OCI-M2 (cell line): ENCODE results near the gene EEF1B2.
"Not testable (repeated sequence)": the region's sequence is repeated elsewhere in the genome, so short reads cannot be mapped to it uniquely, and the experiment has no call there.

Experiments used
- DNase-seq: peaks from one replicate; lab custom pipeline; 2025; ENCODE audit not compliant: unreplicated experiment; lab: John Stamatoyannopoulos, UW

EEF1B2 gene

DNA sequence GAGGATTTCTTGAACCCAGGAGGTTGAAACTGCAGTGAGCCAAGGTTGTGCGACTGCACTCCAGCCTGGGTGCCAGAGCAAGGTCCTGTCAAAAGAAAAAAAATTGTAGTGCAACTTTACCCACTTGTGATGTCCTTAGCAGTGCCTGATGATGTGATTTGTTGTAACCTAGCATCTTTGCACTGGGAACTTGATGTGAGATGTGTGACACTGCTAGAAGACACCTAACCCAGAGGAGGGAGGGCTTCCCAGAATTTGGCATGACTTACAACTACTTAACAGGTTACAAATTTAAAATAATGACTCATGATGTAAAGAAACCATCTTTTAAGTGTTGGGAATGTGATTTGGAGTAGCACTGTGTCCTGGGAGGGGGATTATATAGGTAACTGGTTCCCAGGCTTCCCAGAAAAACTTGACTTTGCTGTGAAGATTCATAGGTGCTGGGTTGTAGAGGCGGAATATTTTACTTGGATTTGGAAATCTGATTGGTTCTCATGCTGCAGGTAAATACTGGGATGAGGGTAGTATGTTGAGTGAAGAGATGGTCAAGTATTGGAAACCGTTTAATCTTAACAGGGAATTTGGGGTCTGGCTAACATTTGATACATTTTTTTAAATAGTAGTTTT lies 3.7 kb downstream of the EEF1B2 start:
- DNase-seq = no peak

DNA sequence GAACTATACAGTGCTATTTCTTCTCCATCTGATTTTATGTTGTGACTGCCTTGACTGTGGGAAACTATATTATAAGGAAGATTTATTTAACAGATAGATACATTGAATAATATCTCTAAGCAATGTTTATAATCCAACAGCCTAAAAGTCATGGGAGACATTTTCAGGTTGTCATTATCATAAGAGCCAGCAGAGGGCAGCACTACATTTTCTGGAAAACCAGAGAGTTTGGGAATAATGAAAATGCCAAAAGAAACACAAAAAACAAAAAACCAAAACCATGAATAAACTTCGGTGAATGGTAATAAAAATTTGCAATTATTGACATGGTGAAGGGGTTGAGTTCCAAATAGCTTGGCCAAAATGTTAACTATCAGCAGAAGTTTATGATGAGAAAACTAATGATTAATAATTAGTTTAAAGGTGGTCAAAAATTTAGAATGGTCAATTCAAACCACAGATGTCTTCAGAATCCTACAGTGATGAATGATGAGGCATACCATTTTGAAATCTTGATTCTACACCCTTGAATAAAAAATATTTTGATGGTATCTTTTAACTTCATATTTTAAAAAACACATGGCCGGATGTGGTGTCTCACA lies 4.7 kb downstream of the EEF1B2 start:
- DNase-seq = no peak

DNA sequence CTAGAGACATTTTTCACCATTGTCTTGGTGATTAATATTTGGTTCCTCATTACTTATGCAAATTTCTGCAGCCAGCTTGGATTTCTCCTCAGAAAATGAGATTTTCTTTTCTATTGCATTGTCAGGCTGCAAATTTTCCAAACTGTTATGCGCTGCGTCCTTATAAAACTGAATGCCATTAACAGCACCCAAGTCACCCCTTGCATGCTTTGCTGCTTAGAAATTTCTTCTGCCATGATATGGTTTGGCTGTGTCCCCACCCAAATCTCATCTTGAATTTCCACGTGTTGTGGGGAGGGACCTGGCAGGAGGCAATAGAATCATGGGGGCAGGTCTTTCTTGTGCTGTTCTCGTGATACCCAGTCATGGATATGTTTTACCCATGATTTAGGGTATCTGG lies 8.5 kb downstream of the EEF1B2 start:
- DNase-seq = not testable (repeated sequence)

DNA sequence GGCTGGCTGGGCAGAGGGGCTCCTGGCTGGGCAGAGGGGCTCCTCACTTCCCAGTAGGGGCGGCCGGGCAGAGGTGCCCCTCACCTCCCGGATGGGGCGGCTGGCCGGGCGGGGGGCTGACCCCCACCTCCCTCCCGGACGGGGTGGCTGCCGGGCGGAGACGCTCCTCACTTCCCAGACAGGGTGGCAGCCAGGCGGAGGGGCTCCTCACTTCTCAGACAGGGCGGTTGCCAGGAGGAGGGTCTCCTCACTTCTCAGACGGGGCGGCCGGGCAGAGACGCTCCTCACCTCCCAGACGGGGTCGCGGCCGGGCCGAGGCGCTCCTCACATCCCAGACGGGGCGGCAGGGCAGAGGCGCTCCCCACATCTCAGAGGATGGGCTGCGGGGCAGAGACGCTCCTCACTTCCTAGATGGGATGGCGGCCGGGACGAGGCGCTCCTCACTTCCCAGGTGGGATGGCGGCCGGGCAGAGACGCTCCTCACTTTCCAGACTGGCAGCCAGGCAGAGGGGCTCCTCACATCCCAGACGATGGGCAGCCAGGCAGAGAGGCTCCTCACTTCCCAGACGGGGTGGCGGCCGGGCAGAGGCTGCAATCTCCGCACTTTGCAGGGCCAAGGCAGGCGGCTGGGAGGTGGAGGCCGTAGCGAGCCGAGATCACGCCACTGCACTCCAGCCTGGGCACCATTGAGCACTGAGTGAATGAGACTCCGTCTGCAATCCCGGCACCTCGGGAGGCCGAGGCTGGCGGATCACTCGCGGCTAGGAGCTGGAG lies 12.1 kb downstream of the EEF1B2 start:
- not testable (repeated sequence) for DNase-seq

DNA sequence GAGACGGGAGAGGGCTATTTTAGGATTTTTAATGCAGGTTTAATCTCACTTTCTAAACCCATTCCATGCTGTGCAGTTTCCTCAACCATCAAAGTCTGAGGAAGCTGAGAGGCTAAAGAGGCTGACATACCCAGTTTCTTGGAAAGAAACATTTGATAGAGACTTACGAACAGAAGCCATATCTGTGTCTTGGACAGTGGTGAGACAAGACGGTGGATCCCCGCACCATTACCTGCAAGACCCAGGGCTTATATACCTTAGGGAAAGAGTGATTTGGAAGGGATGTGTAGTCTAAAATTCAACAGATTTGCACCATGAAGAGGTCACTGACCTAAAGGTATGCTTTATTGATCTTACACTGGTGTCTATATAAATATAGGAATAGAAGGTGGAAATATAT lies 13.5 kb downstream of the EEF1B2 start:
- DNase-seq = no peak

DNA sequence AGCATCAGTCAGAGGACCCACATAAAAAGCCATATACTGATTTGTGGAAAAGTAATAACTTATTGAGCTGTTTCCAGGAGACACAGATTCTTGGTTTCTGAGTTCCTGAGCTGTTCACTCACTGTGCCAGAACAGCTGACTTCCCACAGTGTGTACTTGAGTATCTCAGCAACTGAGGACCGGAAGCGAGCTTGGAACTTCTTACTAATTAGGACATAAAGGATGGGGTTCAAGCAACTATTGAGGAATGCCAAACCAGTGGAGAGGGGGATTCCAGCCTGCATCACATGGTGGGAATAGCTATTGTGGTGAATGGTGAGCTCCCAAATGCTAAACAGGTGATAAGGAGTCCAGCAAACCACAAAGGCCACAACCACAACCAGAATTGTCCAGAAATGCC lies 16.4 kb downstream of the EEF1B2 start:
- DNase-seq = no peak

DNA sequence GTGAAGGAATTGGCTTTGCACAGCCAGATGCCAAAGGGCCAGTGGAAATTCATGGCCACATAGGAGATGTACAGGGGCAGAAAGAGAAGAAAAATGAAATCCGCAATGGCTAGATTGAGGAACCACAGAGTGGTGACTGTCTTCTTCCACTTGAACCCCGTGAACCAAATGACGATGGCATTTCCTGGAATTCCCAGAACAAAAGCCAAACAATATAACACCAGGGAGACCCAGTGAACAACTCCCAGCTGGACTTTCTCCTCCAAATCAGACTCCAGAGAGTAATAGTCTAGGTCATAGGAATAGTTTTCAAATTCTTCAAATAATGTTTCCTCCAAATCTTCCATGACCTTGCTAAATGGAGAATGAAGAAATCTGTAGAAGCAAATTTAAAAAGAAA lies 17.2 kb downstream of the EEF1B2 start:
- no peak for DNase-seq

DNA sequence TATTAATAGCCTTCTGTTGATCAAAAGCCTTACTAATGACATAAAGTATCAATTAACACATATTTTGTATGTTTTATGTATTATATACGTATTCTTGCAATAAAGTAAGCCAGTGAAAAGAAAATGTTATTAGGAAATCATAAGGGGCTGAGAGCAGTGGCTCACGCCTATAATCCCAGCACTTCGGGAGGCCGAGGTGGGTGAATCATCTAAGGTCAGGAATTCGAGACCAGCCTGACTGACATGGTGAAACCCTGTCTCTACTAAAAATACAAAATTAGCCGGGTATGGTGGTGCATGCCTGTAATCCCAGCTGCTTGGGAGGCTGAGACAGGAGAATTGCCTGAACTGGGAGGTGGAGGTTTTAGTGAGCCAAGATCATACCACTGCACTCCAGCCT lies 21.8 kb downstream of the EEF1B2 start:
- DNase-seq = not testable (repeated sequence)

DNA sequence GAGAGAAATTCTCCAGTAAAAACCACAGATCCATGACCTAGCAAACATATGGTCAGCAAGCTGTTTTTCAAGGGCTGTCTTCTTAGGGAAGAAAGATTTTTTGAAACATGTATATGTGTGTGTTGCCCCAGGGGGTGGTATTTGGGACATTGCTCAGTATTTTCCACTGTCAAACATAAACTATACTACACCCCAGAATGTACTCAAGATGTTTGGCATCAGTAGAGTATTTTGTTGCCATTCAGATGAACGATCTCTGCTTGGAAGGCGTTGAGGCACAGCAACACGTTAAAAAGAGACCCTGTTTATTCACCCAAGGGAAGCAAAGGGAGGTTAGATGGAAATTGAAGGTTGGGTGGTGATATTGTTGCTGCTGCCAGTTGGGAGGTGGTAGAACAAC lies 30.0 kb downstream of the EEF1B2 start:
- DNase-seq = no peak

DNA sequence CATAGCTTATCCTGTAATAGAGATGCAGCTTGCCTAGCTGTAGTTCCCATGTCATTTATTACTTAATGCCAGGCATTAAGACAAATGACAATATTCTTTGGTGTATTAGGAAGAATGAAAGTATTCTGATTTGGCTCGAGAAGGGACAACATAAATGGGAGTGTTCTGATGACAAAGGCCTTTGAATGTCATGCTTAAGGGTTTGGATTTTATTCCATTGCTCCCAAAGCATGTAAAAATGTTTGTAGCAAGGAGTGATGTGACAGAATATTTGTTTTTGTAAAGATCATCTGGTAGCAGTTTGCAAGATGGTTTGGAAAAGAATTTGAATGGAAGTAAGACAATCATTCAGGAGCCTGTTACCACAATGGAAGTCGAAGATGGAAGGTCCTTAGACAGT lies 30.4 kb downstream of the EEF1B2 start:
- DNase-seq = no peak

DNA sequence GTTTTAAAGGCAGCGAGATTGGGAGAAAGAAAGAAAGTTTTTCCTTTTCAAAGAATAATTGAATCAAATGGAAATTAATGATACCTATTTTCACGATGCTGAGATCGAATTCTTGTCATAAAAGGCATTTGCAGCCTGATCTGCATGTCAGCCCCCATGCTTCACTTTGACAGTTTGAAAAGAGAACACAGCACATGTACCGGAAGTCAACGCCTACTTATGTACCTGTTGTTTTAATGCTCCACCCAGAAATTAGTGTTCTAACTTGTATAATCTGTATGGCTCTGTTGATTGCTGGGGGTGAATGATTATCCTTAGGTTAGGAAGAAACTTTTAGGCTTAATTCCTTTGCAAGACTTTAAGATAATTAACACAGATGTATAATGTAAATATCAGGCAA lies 31.0 kb downstream of the EEF1B2 start:
- no peak for DNase-seq

DNA sequence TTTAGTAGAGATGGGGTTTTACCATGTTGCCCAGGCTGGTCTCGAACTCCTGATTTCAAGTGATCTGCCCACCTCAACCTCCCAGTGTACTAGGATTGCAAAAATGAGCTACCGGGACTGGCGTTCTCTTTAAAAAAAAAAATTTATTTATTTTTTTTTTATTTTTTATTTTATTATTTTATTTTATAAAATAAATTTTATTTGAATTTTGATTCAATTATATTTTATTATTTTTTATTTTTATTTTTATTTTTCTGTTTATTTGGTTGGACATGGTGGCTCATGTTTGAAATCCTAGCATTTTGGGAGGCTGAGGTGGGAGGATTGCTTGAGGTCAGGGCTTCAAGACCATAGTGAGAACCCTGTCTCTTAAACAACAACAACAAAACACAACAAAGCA lies 32.5 kb downstream of the EEF1B2 start:
- DNase-seq = no peak

DNA sequence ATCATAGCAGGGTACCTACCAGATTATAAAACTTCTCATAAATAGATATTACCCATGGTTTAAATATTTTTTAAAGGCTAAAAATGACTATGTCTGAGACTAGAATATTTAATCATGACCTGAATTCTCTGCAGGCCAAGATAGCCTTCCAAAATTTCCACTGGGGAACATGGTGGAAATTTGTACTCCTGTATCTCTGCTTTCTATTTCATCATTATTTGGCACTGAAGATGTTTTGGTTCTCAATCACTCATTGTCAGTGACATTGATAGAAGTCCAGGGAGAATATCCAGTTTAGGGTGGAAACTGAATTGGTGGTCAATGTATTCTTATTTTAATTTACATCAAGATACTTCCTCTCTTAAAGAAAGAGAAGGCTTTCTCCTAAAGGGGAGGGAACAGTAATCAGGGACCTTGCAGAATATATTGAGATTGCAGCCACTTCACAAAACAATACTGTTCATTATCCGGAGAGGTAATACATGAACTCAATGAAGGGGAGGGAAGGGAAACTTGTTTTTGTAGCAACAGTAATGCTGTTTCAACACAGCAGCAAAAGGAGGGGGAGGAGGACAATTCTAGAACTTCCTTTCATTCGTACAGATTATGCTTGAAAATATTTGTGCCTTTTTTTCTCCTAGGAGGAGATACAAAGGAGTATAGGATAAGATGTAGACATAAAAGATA lies 34.1 kb downstream of the EEF1B2 start:
- no peak for DNase-seq

DNA sequence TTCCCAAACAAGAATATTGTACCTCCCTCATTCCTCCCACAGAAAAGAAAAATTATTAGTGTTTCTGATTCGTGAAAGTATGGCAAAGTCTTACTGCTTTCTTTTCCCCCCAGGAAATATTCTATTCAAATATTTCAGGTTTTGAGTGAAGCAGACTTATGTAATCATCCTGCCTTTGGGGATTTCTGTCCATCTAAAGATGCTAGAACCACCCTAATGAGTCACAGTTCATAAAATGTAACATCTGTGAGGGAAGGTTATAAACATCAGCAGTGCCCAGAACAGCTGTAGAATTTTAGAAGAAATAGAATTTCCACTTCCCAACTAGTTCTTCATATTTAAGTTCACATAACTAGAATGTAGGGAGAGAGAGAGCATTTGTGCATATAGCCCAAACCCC lies 39.0 kb downstream of the EEF1B2 start:
- no peak for DNase-seq

DNA sequence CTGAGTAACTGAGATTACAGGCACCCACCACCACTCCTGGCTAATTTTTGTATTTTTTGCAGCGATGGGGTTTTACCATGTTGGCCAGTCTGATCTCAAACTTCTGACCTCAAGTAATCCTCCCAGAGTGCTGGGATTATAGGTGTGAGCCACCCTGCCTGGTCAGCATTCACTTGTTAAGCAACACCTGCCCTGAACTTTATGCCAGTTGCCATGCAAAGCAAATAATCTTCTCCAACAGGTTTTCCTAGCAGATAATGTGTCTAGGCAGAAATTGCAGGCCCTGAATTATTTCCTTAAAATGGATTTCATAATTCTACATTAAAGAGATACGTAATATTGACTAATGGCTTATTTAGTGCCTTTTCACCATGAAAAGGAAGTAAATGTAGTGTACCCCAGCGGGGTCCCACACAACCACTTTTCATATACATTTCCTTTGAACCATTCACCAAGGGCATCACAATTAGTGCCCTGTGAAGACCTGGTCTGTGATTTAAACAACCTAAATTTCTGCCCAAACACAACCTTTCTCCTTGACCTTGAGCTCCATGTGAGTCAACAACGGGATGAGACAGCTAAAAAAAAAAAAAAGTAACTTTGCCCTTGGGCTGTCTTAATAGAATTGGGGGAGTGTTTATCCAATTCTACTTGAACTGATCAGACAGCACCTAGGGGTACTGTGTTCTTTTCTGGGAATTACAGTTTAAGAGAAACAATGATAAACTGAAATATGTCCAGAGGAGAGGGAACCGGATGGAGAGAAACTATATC lies 41.6 kb downstream of the EEF1B2 start:
- no peak for DNase-seq

DNA sequence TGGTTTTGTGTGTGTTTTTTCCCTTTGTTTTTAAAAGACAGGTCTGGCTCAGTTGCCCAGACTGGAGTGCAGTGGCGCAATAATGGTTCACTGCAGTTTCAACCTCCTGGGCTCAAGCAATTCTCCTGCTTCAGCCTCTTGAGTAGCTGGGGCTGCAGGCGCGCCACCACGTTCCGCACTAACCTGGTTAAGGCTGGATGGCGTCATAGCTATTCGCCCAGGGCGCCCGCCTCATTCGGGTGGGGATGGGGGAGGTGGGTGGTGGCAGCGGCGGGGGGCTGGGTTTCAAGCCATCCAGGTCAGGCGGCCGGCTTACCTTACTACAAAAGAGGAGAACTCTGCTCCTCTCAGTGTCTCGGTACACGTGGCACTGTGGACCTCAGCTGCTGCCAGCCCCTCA lies 42.8 kb downstream of the EEF1B2 start:
- no peak for DNase-seq

DNA sequence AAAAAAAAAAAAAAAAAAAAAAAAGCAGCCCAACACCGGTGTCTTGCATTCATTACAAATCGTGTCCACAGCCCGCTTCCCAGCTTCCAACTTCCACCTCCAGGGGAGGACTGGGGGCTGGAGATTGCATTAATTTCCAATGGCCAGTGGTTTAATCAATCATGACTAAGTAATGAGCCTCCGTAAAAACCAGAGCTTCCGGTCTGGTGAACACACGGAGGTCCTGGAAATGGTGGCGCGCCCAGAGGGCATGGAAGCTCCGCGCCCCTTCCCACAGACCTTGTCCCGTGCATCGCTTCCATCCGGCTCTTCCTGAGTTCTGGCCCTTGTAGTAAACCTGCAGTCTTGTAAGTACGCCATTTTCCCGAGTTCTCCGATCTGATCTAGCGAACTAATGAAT lies 43.6 kb downstream of the EEF1B2 start:
- no peak for DNase-seq

DNA sequence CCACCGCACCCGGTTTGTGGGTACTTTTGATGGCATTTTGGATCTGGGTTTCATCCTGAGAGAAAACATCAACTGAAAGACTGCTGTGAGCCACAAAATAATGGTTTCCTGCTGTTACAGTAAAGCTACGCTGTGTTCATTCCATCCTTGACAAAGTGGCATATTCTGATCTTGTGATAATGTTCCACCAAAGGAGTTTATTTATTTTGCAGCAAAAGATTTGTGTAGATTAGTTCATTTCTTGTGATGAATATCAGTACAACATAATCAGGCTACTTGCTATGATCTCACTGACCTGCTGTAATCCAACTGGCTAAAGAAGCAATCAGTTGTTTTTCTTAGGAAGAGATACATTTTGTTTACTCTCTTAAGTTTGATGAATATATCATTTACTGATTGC lies 45.0 kb downstream of the EEF1B2 start:
- no peak for DNase-seq

DNA sequence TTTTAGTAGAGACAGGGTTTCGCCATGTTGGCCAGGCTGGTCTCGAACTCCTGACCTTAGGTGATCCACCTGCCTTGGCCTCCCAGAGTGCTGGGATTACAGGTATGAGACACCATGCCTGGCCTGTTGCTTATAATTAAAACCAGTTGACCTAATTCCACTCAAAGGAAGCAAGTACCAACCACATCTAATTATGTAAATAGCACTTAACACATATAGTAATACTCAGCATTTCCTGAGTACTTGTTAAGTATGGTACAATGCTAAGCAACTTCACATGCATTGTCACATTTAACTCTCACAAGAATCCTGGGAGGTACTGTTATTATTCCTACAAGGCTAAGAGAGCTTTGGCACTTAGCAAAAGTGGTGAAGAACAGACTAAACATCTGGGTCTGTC lies 47.6 kb downstream of the EEF1B2 start:
- DNase-seq = not testable (repeated sequence)

DNA sequence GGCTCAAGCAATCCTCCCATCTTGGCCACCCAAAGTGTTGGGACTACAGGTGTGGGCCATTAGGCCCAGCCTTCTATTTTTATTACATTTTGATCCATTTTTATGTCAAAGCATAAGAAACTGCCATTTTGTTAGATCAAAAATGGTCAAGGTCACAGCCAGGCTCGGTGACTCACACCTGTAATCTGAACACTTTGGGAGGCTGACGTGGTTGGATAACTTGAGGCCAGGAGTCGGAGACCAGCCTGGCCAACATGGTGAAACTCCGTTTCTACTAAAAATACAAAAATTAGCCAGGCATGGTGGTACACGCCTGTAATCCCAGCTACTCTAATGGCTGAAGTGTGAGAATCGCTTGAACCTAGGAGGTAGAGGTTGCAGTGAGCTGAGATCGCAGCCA lies 49.2 kb downstream of the EEF1B2 start:
- DNase-seq = no peak

DNA sequence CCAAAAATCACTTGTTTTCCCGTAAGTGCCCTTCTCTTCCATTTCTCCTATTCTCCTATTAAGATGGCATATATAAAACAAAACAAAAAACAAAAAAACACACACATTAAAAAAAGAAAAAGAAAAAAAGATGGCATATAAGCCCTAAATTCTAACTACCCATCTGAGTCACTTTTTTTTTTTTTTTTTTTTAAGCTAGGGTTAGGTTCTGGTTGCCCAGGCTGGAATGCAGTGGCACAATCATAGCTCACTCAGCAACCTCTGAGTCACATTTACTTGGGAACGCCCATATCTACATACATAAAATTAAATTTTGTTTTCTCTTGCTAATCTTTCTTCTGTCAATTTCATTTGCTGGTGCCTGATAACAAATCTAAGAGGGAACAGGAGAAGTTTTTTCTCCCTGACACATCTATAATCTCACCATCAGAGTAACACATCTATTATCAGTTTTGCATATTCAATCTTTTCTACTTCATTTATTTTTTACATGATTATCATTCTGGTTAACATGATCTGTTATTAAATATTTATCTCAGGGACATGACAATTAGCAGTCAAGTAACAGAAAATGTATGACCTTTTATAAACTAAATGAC lies 52.1 kb downstream of the EEF1B2 start:
- DNase-seq = no peak
